IMR-90 (cell line): Measurements from ENCODE around the gene ITCH. TPM values are rescaled to one million over a fixed set of nuclear protein-coding genes. Genes with fewer than 3 reads are reported as not detected.

ENCODE experiments used
- ATAC-seq: fragments of 200-7000 bp; cut with Tn5 transposase; 2 replicates; pipeline ENCODE4 v1.9.1; 2020; ENCODE audit warnings: low read depth, mild to moderate bottlenecking, moderate library complexity
- BruUV-seq: library from RNA; stranded (reverse); fragments of 400-500 nt; replicated peaks from 2 replicates; lab custom pipeline; 2021; lab: Mats Ljungman, UMichigan
- CTCF ChIA-PET: fragments of 300-600 bp; formaldehyde crosslinking; extraction: SDS; loops from one replicate; lab custom pipeline; 2021; ENCODE audit warnings: antibody characterized with exemption; lab: Yijun Ruan, JAX
- POLR2A ChIA-PET: fragments of 300-600 bp; sonication (Branson Sonifier 250); formaldehyde crosslinking; loops from one replicate; lab custom pipeline; 2022; ENCODE audit warnings: antibody characterized with exemption; ENCODE audit not compliant: unreplicated experiment; lab: Charles Lee
- DNase-seq: peaks from one replicate; pipeline ENCODE4 v3.0.0; 2013
- H2AFZ ChIP-seq: replicated peaks from 2 replicates; pipeline ENCODE3; 2013; ENCODE audit warnings: low read length, mild to moderate bottlenecking; ENCODE audit not compliant: poor library complexity
- H2AK5ac ChIP-seq: 2 replicates; pipeline ENCODE4 v1.6.1; 2013; ENCODE audit warnings: low read depth, low read length, inconsistent platforms
- H2AK9ac ChIP-seq: replicated peaks from 2 replicates; pipeline ENCODE3; 2013; ENCODE audit warnings: mild to moderate bottlenecking, low read depth, low read length, moderate library complexity; ENCODE audit not compliant: poor library complexity
- H2BK120ac ChIP-seq: 2 replicates; pipeline ENCODE4 v1.6.1; 2013; ENCODE audit warnings: low read depth, low read length, inconsistent platforms
- H2BK15ac ChIP-seq: 3 replicates; pipeline ENCODE4 v1.6.1; 2013; ENCODE audit warnings: low read depth, low read length, inconsistent platforms
- H2BK20ac ChIP-seq: 2 replicates; pipeline ENCODE4 v1.6.1; 2013; ENCODE audit warnings: low read depth, mild to moderate bottlenecking, inconsistent platforms, low read length, moderate library complexity
- H2BK5ac ChIP-seq: 2 replicates; pipeline ENCODE4 v1.6.1; 2013; ENCODE audit warnings: mild to moderate bottlenecking, low read depth, low read length, inconsistent platforms; ENCODE audit not compliant: poor library complexity, severe bottlenecking
- H3K14ac ChIP-seq: replicated peaks from 2 replicates; pipeline ENCODE4 v1.6.1; 2013; ENCODE audit warnings: low read depth, low read length, inconsistent platforms
- H3K18ac ChIP-seq: 2 replicates; pipeline ENCODE4 v1.6.1; 2013; ENCODE audit warnings: low read depth, low read length, control low read depth
- H3K23ac ChIP-seq: 2 replicates; pipeline ENCODE4 v1.6.1; 2013; ENCODE audit warnings: low read depth, low read length, inconsistent platforms
- H3K27ac ChIP-seq: 2 replicates; pipeline ENCODE4 v1.5.1; 2013; ENCODE audit warnings: mild to moderate bottlenecking, control low read depth, low read length; ENCODE audit not compliant: insufficient read depth
- H3K27me3 ChIP-seq: 2 replicates; pipeline ENCODE4 v1.6.1; 2013; ENCODE audit warnings: low read length; ENCODE audit not compliant: control insufficient read depth, insufficient read depth
- H3K36me3 ChIP-seq: 2 replicates; pipeline ENCODE4 v1.6.1; 2013; ENCODE audit warnings: low read length, mixed read lengths; ENCODE audit not compliant: control insufficient read depth, insufficient read depth
- H3K4ac ChIP-seq: 2 replicates; pipeline ENCODE4 v1.6.1; 2013; ENCODE audit warnings: low read depth, low read length, inconsistent platforms
- H3K4me1 ChIP-seq: 2 replicates; pipeline ENCODE4 v1.6.1; 2013; ENCODE audit warnings: low read length, mixed read lengths; ENCODE audit not compliant: control insufficient read depth, insufficient read depth
- H3K4me2 ChIP-seq: 2 replicates; pipeline ENCODE4 v1.6.1; 2013; ENCODE audit warnings: low read depth, mild to moderate bottlenecking, control low read depth, low read length, moderate library complexity
- H3K4me3 ChIP-seq: 2 replicates; pipeline ENCODE4 v1.5.1; 2013; ENCODE audit warnings: low read depth, mild to moderate bottlenecking, control low read depth, low read length, moderate library complexity; ENCODE audit not compliant: insufficient read depth
- H3K56ac ChIP-seq: 2 replicates; pipeline ENCODE4 v1.6.1; 2013; ENCODE audit warnings: low read length, inconsistent platforms; ENCODE audit not compliant: insufficient read depth; ENCODE audit errors: extremely low read depth
- H3K79me1 ChIP-seq, 2 experiments: 2 replicates each; pipeline ENCODE4 v1.6.1; 2013; ENCODE audit warnings: low read length in 2 of 2, inconsistent platforms in 1 of 2, low read depth in 1 of 2
- H3K9ac ChIP-seq: 2 replicates; pipeline ENCODE4 v1.6.1; 2013; ENCODE audit warnings: low read depth, low read length, control low read depth
- H3K9me1 ChIP-seq: 2 replicates; pipeline ENCODE4 v1.6.1; 2013; ENCODE audit warnings: low read length, inconsistent platforms; ENCODE audit not compliant: insufficient read depth
- H3K9me3 ChIP-seq: 2 replicates; pipeline ENCODE4 v1.6.1; 2013; ENCODE audit warnings: low read length; ENCODE audit not compliant: control insufficient read depth, insufficient read depth
- H4K20me1 ChIP-seq: 2 replicates; pipeline ENCODE4 v1.6.1; 2013; ENCODE audit warnings: low read length, inconsistent platforms; ENCODE audit not compliant: insufficient read depth
- H4K5ac ChIP-seq: 2 replicates; pipeline ENCODE4 v1.6.1; 2013; ENCODE audit warnings: mild to moderate bottlenecking, low read depth, low read length, control low read depth
- H4K8ac ChIP-seq, 2 experiments: 2 replicates each; pipeline ENCODE4 v1.6.1; 2013; ENCODE audit warnings: low read depth in 2 of 2, low read length in 2 of 2, control low read depth in 1 of 2, inconsistent platforms in 1 of 2
- H4K91ac ChIP-seq: 2 replicates; pipeline ENCODE4 v1.6.1; 2013; ENCODE audit warnings: low read depth, low read length, inconsistent platforms; ENCODE audit not compliant: insufficient read depth
- BHLHE40 ChIP-seq: fragments of 150-350 bp; IDR thresholded peaks from 2 replicates; pipeline ENCODE4 v1.6.1; 2016; ENCODE audit warnings: mild to moderate bottlenecking, low read depth, low read length
- CHD1 ChIP-seq: IDR thresholded peaks from 2 replicates; pipeline ENCODE4 v1.6.1; 2012; ENCODE audit warnings: low read depth, low read length, improper control_type of control experiment
- NFE2L2 ChIP-seq: fragments of 150-350 bp; IDR thresholded peaks from 2 replicates; pipeline ENCODE4 v1.6.1; 2016; ENCODE audit warnings: low read depth, mild to moderate bottlenecking, low read length
- RAD21 ChIP-seq: IDR thresholded peaks from 2 replicates; pipeline ENCODE4 v1.6.1; 2012; ENCODE audit warnings: low read length, improper control_type of control experiment
- RFX5 ChIP-seq: IDR thresholded peaks from 2 replicates; pipeline ENCODE4 v1.8.0; 2012; ENCODE audit warnings: low read depth, mild to moderate bottlenecking, low read length, moderate library complexity
- WGBS, 2 experiments: methylation state at CpG; one replicate each; pipeline versions ENCODE4 v1.1.5 to v1.1.7; 2013; ENCODE audit warnings: missing lambda C conversion rate in 2 of 2; ENCODE audit not compliant: insufficient read length in 1 of 2; ENCODE audit errors: extremely low coverage in 2 of 2; 5-methylcytosine and 5-hydroxymethylcytosine counted together
- dilution Hi-C: fragments of 300-500 bp; cut with HindIII; formaldehyde crosslinking; loops from one replicate; pipeline ENCODE4 v1.14.3; 2018; ENCODE audit warnings: low sequenced_read_pairs; ENCODE audit not compliant: unreplicated experiment
- in situ Hi-C: fragments of 300-500 bp; cut with MboI; formaldehyde crosslinking; loops from 3 replicates; pipeline ENCODE4 v1.14.3; 2019; ENCODE audit warnings: low sequenced_read_pairs, inconsistent platforms, mixed read lengths
- intact Hi-C: fragments of 100-400 bp; cut with micrococcal nuclease; formaldehyde crosslinking; loops from 2 replicates; pipeline ENCODE4 v1.10.0; 2022
- polyA plus RNA-seq, 3 experiments: library from polyadenylated mRNA; depleted of rRNA; stranded (reverse); fragments of >200 nt; gene quantifications; 2 replicates each; pipeline ENCODE4 v1.2.3, GENCODE V29; 2012; ENCODE audit warnings: low replicate concordance in 1 of 3
- total RNA-seq: library from RNA; depleted of rRNA; stranded (reverse); fragments of >200 nt; gene quantifications from 2 replicates; pipeline ENCODE4 v1.2.3, GENCODE V29; 2012
- TF ChIP-seq, protein P1 (sequence below): fragments of 150-350 bp; IDR thresholded peaks from 2 replicates; pipeline ENCODE4 v1.6.1; 2017; ENCODE audit warnings: mild to moderate bottlenecking, antibody characterized with exemption, low read length, low read depth

Gene ITCH
- total and polyA plus RNA-seq, 2 of the 4 experiments (the other 2 are of a cell fraction) = 12.7 to 94.6 TPM

GRCh38 chr20:34495307-34495706, 132.2 kb downstream of the ITCH start:
- in situ Hi-C loops (no loop called here), dilution Hi-C loops (no loop called here), intact Hi-C loops (no loop called here)
- no peak for ATAC-seq
- no peak for DNase-seq
- ChIA-PET CTCF (interaction anchor here (0.6 kb wide), 1 partner anchor 176 kb away, joined by 4 read pairs; no protein-coding TSS in a partner anchor), POLR2A (no interaction called here)
- no peak overlapping the region for H3K4me3 ChIP-seq
- H3K4me1 ChIP-seq = no peaks in the 10 kb centered on the region
- no peak overlapping the region for H2BK15ac ChIP-seq
- H4K8ac ChIP-seq = no peak overlapping the region
- no peak overlapping the region for H2BK20ac ChIP-seq
- H4K20me1 ChIP-seq = no peaks in the 10 kb centered on the region
- H3K9me1 ChIP-seq = no peaks in the 10 kb centered on the region
- H3K4ac ChIP-seq = no peak overlapping the region
- no peak overlapping the region for H4K5ac ChIP-seq
- no peak overlapping the region for H2AK5ac ChIP-seq
- H3K56ac ChIP-seq = no peak overlapping the region
- no peaks in the 10 kb centered on the region for H3K27me3 ChIP-seq
- H3K79me1 ChIP-seq = peaks cover 19 to 37% of the 10 kb centered on the region in 2 experiments; a peak in 3 of 4 replicates
- no peak overlapping the region for H3K23ac ChIP-seq
- no peak overlapping the region for H4K91ac ChIP-seq
- no peak overlapping the region for H3K14ac ChIP-seq
- H3K9ac ChIP-seq = no peak overlapping the region
- no peak overlapping the region for H3K27ac ChIP-seq
- no peak overlapping the region for H2BK5ac ChIP-seq
- whole genome bisulfite sequencing, 2 experiments = no CpG with 5 or more reads among the region's 7 CpGs
- TF ChIP-seq, protein P1, sequence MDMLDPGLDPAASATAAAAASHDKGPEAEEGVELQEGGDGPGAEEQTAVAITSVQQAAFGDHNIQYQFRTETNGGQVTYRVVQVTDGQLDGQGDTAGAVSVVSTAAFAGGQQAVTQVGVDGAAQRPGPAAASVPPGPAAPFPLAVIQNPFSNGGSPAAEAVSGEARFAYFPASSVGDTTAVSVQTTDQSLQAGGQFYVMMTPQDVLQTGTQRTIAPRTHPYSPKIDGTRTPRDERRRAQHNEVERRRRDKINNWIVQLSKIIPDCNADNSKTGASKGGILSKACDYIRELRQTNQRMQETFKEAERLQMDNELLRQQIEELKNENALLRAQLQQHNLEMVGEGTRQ = no peak
- TF ChIP-seq BHLHE40 = no peak
- no peak for TF ChIP-seq RAD21
- no peak for TF ChIP-seq NFE2L2
- TF ChIP-seq CHD1 = no peak
- no peak for TF ChIP-seq RFX5
- no peak overlapping the region for H3K4me2 ChIP-seq
- no peak overlapping the region for H2AK9ac ChIP-seq
- BruUV-seq = no TSS peak
- no peaks in the 10 kb centered on the region for H3K9me3 ChIP-seq
- no peak overlapping the region for H3K18ac ChIP-seq
- H2BK120ac ChIP-seq = no peak overlapping the region
- H3K36me3 ChIP-seq = peaks cover 39% of the 10 kb centered on the region
- H2AFZ ChIP-seq = no peak overlapping the region
